Measurements from ENCODE around the gene LIPI. TPM values are rescaled to one million over a fixed set of nuclear protein-coding genes. Genes with fewer than 3 reads are reported as not detected.
A peak's percentile ranks its signal among the peaks of the same experiment; 100 is the strongest.

Gene LIPI
- total RNA-seq (2014; rRNA removed; shearing (Covaris generic)), result not detected in 2 replicates

DNA sequence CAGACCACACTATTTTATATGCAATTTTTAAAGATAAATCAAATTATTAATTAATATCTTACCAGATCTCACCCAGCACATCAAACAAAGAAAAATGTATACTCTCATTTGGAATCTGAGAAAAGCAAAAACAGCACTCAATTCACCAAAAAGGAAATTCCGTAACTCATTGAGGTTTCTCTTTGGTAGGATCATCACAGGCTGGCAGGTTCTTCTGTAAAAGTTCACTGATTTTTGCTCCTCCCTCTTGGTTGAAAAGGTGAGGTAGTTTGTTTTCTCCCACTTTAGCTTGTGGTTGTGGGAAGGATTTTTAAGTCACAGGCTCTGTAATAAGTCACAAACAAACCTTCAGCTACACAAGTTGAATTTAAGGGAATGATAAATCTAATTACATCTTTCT lies at the start of gene LIPI:
LIPI (minus strand) TSS at position 218 of the 400 bp plus-strand sequence; CDS start at position 108, 110 bp downstream.
- H3K4me3 ChIP-seq, result no peak within 1 kb of the TSS

DNA sequence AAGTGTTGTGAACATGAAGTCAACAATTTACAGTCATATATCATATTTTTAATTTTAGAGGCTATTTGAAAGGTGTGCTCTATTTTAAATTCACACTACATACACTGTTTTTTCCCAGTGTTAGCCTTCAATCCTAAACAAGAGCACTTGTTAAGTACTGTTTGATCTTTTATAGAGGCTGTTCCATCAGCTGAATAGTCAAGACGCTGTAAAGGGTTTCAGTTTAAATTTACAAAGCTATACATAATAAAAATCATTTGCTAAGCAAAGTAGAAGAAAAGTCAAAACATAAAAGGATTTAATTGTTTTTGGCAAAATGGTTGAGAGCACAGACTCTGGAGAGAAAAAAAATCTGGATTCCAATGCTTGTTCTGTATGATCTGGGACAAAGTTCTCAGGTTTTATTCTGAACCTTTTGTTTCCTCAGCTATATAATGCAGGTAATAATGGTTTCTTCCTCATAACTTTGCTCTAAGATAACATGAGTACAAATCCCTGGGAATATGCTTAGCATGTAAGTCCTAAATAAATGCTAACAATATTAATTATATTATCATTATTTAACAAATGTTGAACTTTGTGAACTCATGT lies 49.5 kb upstream of the LIPI start:
- no peaks in the 10 kb centered on the region for H3K9me3 ChIP-seq (replicated peaks)
- no peak for DNase-seq

More for the DNA sequence above, at the start of gene LIPI:
- no peak for DNase-seq
- no peaks in the 10 kb centered on the region for H3K4me1 ChIP-seq
- H3K36me3 ChIP-seq, result no peaks in the 10 kb centered on the region
- no peaks in the 10 kb centered on the region for H3K9me3 ChIP-seq (replicated peaks)
- no peak within 1 kb of the TSS for H3K27ac ChIP-seq
- H3K27me3 ChIP-seq, result peaks cover 4% of the 10 kb centered on the region; the same call in 1 of the 2 replicates

DNA sequence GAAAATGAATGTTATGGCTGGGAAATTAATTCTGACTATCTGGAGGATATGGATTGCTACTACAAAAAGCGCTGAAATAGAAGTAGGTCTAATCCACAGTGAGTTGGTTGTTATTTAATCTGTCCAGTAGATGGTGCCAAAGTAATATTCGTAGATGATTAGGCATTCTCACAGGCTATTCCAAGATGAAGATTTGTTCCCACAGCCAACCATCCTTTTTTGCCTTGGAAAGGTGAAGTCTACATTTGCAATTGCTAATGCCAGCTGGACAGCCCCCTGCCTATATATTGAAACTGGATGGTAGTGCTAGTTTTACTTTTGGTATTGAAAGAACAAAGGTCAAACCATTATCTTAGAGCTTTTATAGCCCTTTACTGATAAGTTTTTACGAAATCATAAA lies 49.0 kb upstream of the LIPI start:
- no peaks in the 10 kb centered on the region for H3K9me3 ChIP-seq (replicated peaks)
- no peak overlapping the region for H3K27ac ChIP-seq
- no peaks in the 10 kb centered on the region for H3K36me3 ChIP-seq
- peak in 1 of 2 experiments; percentile 75 for DNase-seq
- H3K27me3 ChIP-seq, result peaks cover 3% of the 10 kb centered on the region; the same call in 1 of the 2 replicates
- H3K4me3 ChIP-seq, result no peak overlapping the region
- no peaks in the 10 kb centered on the region for H3K4me1 ChIP-seq

More for the DNA sequence above, 49.5 kb upstream of the LIPI start:
- Histone ChIP-seq H3K27ac (no peak overlapping the region), H3K36me3 (no peaks in the 10 kb centered on the region), H3K4me1 (no peaks in the 10 kb centered on the region), H3K27me3 (peaks cover 3% of the 10 kb centered on the region; the same call in 1 of the 2 replicates), H3K4me3 (no peak overlapping the region)

DNA sequence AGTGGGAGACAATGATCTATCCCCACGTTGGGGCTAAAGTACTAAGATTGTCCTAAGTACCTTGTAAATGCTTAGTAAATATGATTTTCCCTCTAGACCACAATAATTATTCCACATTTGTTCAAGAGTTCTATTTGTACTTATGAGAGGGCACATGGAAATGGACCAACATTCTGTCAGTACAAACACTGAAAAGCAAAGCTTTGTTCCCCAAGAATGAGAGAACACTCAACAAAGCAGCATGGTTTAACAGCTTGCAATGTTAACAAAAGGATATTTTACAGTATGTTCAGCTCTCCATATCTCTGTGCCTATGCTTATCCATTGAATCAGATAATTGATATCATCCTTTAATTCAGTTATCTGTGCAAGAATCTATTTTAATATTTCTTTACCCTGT lies 40.6 kb upstream of the LIPI start:
- H3K27ac ChIP-seq, result no peak overlapping the region
- no peak overlapping the region for H3K4me3 ChIP-seq
- no peaks in the 10 kb centered on the region for H3K36me3 ChIP-seq
- no peaks in the 10 kb centered on the region for H3K4me1 ChIP-seq
- no peak for DNase-seq
- no peaks in the 10 kb centered on the region for H3K9me3 ChIP-seq (replicated peaks)
- no peaks in the 10 kb centered on the region; the same call in 1 of the 2 replicates for H3K27me3 ChIP-seq

DNA sequence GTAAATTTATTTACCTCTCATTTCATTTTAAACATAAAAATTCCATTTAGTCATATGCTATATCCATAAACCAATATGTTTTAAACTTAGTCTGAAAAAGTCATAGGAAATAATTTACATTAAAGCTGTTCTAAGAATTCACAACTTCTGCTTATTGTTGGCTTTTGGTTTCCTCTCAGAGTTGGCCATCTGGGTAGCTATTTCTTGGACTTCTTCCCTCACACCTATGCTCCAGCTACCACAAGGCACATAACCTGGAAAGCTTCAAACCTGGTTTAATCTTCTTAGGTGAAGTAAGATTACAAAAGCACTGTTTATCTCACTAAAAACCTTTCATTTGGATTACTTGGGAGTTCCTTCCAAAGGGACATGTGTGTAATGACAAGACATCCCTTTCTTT lies 35.0 kb upstream of the LIPI start:
- Histone ChIP-seq H3K36me3 (no peaks in the 10 kb centered on the region), H3K27me3 (no peaks in the 10 kb centered on the region), H3K9me3 (replicated peaks) (no peaks in the 10 kb centered on the region), H3K27ac (no peak overlapping the region), H3K4me1 (no peaks in the 10 kb centered on the region), H3K4me3 (no peak overlapping the region)
- no peak for DNase-seq

DNA sequence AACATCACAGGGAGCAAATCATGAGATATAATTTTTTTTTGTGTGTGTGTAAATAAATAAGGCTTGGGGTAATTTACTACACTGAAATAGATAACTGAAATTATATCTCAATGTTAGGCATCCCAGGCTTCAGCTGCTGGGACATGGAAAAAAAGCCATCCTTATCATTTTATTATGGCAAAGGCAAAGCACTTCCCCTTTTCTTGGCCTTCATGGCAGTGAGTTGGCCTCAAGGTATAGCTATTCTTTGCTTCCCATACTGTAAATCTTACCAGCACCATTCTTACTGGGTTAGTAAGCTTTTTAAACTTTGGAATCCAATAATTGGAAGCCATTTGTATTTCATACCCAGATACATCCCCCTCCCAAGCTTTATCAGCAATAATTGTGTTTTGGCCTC lies 34.2 kb upstream of the LIPI start:
- Histone ChIP-seq H3K4me1 (no peaks in the 10 kb centered on the region), H3K36me3 (no peaks in the 10 kb centered on the region), H3K4me3 (no peak overlapping the region), H3K27ac (no peak overlapping the region), H3K9me3 (replicated peaks) (no peaks in the 10 kb centered on the region), H3K27me3 (no peaks in the 10 kb centered on the region)
- DNase-seq, result no peak

DNA sequence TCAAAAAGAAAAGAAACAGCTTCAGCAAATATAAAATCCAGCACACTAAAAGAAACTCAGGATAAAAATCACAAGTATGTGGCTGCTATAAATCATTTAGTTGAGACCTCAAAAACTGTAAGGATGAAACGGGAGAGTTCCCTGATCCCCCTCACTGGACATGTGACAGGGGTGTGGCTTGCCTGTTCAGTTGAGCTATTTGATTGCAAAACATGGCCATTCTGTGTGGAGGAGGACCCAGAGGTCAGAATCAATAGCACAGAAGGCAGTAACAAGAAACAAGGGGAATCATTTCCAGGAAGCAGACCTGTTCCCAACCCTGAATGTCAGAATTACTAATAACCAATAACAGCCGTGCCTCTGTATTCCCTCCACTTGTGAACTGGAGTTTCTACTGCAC lies 33.1 kb upstream of the LIPI start:
- DNase-seq, result no peak
- no peaks in the 10 kb centered on the region for H3K36me3 ChIP-seq
- H3K27ac ChIP-seq, result no peak overlapping the region
- H3K9me3 ChIP-seq (replicated peaks), result no peaks in the 10 kb centered on the region; the same call in 1 of the 2 replicates
- no peaks in the 10 kb centered on the region for H3K4me1 ChIP-seq
- H3K27me3 ChIP-seq, result peaks cover 6% of the 10 kb centered on the region; the same call in 1 of the 2 replicates
- H3K4me3 ChIP-seq, result no peak overlapping the region

DNA sequence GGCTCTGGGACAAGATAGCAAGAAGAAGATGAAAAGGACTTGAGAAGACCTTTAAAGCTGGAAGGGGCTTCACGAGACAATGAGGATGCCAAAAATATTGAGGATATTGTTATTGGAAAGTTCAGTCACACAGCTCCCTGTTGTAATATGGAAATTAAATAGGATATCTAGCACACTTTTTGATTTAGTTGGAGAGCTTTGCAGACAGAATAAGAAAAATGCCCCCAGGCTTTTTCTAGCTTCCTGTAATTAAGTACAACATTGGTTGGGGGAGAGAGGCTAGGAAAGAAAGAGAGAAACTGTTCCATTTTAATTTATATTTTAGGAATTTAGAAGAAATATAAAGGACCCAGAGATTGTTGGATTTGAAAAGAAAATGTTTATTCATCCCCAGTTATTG lies 32.7 kb upstream of the LIPI start:
- Histone ChIP-seq H3K4me3 (no peak overlapping the region), H3K36me3 (no peaks in the 10 kb centered on the region), H3K27ac (no peak overlapping the region), H3K4me1 (no peaks in the 10 kb centered on the region), H3K9me3 (replicated peaks) (no peaks in the 10 kb centered on the region; the same call in 1 of the 2 replicates), H3K27me3 (peaks cover 6% of the 10 kb centered on the region; the same call in 1 of the 2 replicates)
- no peak for DNase-seq

DNA sequence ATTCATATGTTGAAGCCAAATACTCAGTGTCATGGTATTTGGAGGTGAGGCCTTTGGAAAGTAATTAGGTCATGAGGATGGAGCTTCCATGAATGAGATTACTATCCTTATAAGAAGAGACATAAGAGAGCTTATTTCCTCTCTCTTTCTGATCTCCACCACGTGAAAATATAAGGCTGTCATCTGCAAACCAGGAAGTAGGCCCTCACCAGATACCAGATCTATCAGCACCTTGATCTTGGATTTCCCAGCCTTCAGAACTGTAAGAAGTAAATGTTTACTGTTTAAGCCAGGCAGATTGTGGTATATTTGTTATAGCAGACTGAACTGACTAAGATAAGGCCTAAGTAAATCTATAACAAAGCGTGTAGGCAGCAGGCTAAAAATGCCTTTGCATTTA lies 30.5 kb upstream of the LIPI start:
- no peak overlapping the region for H3K4me3 ChIP-seq
- H3K27ac ChIP-seq, result no peak overlapping the region
- DNase-seq, result no peak
- H3K9me3 ChIP-seq (replicated peaks), result no peaks in the 10 kb centered on the region; the same call in 1 of the 2 replicates
- peaks cover 6% of the 10 kb centered on the region; the same call in 1 of the 2 replicates for H3K27me3 ChIP-seq
- H3K36me3 ChIP-seq, result no peaks in the 10 kb centered on the region
- H3K4me1 ChIP-seq, result no peaks in the 10 kb centered on the region

DNA sequence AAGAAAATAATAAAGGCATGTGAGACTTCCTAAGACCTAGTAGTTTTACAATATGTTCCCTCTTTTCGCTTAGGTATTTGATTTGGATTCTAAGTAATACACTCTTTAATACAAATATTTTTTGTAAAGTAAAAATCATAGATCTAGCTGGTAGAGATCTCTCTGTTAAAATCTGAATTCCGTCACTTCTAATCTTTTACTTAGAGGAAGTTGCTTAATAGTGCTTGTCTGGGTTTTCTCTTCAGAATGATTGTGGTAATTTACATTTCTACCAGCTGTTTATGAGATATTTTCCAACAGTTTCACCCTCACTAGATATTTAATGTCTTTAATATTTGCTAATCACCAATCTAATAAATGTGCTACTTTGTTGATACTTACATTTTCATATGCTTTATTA lies 28.5 kb upstream of the LIPI start:
- no peak overlapping the region for H3K4me3 ChIP-seq
- H3K27ac ChIP-seq, result no peak overlapping the region
- H3K27me3 ChIP-seq, result peaks cover 10% of the 10 kb centered on the region; the same call in 1 of the 2 replicates
- no peaks in the 10 kb centered on the region; the same call in 1 of the 2 replicates for H3K9me3 ChIP-seq (replicated peaks)
- no peak for DNase-seq
- no peaks in the 10 kb centered on the region for H3K4me1 ChIP-seq
- no peaks in the 10 kb centered on the region for H3K36me3 ChIP-seq

DNA sequence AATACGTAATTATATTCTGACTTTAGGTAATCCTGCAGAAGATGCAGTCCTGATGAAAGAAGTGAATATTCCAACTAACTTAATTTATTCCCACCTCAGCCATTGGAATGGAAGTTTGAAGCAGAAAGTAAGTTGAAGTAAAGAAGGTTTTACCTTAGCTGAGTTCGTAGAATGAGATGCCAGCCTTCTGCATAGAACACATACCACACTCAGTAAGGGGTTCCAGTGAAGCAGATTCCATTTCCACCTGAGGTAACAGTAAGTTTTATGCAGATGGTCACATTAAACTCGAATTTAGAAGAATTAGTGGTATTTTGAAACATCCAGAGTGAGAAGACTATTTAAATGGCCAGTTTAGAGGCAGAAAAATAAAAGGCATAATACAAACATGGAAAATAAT lies 25.4 kb upstream of the LIPI start:
- no peaks in the 10 kb centered on the region; the same call in 1 of the 2 replicates for H3K9me3 ChIP-seq (replicated peaks)
- no peaks in the 10 kb centered on the region for H3K36me3 ChIP-seq
- no peak overlapping the region for H3K27ac ChIP-seq
- H3K4me1 ChIP-seq, result no peaks in the 10 kb centered on the region
- H3K4me3 ChIP-seq, result no peak overlapping the region
- no peak for DNase-seq
- H3K27me3 ChIP-seq, result peaks cover 10% of the 10 kb centered on the region; the same call in 1 of the 2 replicates

DNA sequence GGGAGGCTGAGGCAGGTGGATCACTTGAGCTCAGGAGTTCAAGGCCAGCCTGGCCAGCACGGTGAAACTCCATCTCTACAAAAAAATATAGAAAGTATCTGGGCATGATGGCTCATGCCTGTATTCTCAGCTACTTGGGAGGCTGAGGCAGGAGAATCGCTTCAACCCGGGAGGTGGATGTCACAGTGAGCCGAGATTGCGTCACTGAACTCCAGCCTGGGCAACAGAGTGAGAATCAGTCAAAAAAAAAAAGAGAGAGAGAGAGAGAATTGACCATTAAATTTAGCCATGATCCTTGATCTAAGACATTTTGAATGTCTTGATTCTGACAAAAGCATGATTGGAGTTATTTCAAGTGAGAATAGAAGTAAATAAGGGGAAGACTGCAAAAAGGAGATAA lies 24.3 kb upstream of the LIPI start:
- Histone ChIP-seq H3K4me1 (no peaks in the 10 kb centered on the region), H3K36me3 (no peaks in the 10 kb centered on the region), H3K27ac (no peak overlapping the region), H3K4me3 (no peak overlapping the region), H3K27me3 (peaks cover 10% of the 10 kb centered on the region; the same call in 1 of the 2 replicates), H3K9me3 (replicated peaks) (no peaks in the 10 kb centered on the region; the same call in 1 of the 2 replicates)
- no peak for DNase-seq

DNA sequence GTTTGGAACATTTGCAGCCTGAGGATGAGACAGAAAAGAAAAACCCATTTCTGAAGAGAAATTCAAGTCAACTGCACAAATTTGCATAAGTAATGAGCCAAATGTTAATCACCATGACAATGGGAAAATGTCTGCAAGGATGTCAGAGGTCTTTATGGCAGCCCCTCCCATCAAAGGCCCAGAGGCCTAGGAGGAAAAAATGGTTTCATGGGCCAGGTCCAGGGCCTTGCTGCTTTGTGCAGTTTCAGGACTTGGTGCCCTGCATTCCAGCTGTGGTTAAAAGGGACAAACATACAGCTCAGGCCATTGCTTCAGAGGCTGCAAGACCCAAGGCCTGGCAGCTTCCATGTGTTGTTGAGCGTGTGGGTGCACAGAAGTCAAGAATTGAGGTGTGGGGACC lies 18.6 kb upstream of the LIPI start:
- Histone ChIP-seq H3K4me1 (no peaks in the 10 kb centered on the region), H3K27me3 (peaks cover 4% of the 10 kb centered on the region; the same call in 1 of the 2 replicates), H3K27ac (no peak overlapping the region), H3K4me3 (no peak overlapping the region), H3K9me3 (replicated peaks) (no peaks in the 10 kb centered on the region; the same call in 1 of the 2 replicates), H3K36me3 (no peaks in the 10 kb centered on the region)
- no peak for DNase-seq

DNA sequence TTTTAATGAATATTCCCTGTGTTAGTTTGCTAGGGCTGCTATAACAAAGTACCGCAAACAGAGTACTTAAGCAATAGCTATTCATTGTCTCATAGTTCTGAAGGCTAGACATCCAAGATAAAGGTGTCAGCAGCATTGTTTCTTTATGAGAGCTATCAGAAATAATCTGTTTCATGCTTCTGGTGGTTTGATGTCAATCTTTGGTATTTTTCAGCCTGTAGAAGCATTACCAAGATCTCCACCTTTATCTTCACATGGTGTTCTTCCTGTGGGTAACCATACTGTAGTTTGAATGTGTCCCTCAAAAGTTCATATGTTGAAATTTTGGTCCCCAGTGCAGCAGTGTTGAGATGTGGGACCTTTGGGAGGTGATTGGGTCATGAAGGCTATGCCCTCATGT lies 12.6 kb upstream of the LIPI start:
- no peaks in the 10 kb centered on the region for H3K9me3 ChIP-seq (replicated peaks)
- H3K36me3 ChIP-seq, result no peaks in the 10 kb centered on the region
- no peak overlapping the region for H3K4me3 ChIP-seq
- H3K27ac ChIP-seq, result no peak overlapping the region
- H3K27me3 ChIP-seq, result peaks cover 4% of the 10 kb centered on the region
- H3K4me1 ChIP-seq, result no peaks in the 10 kb centered on the region
- no peak for DNase-seq

DNA sequence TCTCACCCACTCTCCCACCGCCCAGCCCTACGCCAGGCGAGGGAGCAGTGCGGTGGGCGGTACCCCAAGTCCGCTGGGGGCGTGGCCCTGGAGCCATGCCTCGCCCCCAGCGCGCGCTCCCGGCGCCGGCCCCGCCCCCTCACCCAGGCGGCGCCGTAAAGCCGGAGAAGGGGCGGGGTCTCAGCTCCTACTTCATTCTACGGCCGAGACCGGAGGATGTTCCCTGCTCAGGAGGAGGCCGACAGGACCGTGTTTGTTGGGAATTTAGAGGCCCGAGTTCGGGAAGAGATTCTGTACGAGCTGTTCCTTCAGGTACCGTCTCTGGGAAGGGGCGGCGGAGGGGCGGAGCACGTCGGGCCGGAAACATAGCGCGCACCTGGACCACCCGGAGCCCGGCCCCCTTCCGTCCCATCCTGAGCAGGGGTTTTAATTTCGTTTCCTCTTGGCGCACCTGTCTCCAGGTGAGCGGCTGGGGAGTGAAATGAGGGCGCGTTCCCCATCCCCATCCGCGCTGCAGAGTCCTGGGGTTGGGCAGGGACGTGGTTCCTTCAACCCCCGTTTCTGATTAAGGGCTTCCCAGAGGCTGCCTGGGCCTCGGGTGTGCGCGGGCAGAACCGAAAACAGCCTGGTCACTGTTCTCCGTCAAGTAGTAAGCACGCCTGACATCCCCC lies 5.4 kb upstream of the LIPI start, which contains the start of gene RBM11:
RBM11 (plus strand) TSS at position 187 of the 671 bp plus-strand sequence; CDS start at position 217, 30 bp downstream.
- H3K4me3 ChIP-seq, result no peak within 1 kb of the TSS
- no peaks in the 10 kb centered on the region for H3K4me1 ChIP-seq
- H3K27ac ChIP-seq, result no peak within 1 kb of the TSS
- H3K9me3 ChIP-seq (replicated peaks), result no peaks in the 10 kb centered on the region
- peaks cover 4% of the 10 kb centered on the region; the same call in 1 of the 2 replicates for H3K27me3 ChIP-seq
- DNase-seq, result no peak
- no peaks in the 10 kb centered on the region for H3K36me3 ChIP-seq
